GM12801 (cell line): ENCODE results near the gene TGFBR2.

Experiments
- TF ChIP-seq, protein P1 (sequence below): IDR thresholded peaks from one replicate; pipeline ENCODE4 v1.5.1; 2011; ENCODE audit warnings: control low read depth; ENCODE audit not compliant: insufficient read length; ENCODE audit errors: extremely low read depth

TGFBR2 gene

DNA sequence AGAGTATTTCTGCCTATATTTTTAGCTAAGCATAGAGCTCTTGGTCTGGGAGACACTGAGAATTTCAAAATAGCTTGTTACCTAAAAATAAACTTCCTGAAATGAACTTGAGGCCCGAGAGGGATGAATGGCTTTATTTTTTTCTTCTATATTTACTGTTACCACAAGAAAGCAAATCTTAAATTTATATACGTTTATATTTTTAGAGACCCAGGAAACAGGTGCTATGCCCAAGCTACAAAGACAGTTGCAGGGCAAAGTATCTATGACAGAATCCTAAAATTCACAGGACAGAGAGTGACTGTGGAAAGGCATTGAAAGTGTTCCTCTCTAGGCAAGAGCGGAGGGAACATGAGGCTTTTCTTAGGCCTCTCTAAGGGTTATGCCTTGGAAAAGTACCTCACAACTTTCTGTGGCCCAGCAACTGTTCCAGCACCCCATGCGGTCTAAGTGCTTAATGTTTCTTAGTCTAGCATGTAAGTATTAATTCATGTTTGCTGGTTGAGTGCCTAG is 36.5 kb downstream of the TGFBR2 start:
- TF ChIP-seq, protein P1, sequence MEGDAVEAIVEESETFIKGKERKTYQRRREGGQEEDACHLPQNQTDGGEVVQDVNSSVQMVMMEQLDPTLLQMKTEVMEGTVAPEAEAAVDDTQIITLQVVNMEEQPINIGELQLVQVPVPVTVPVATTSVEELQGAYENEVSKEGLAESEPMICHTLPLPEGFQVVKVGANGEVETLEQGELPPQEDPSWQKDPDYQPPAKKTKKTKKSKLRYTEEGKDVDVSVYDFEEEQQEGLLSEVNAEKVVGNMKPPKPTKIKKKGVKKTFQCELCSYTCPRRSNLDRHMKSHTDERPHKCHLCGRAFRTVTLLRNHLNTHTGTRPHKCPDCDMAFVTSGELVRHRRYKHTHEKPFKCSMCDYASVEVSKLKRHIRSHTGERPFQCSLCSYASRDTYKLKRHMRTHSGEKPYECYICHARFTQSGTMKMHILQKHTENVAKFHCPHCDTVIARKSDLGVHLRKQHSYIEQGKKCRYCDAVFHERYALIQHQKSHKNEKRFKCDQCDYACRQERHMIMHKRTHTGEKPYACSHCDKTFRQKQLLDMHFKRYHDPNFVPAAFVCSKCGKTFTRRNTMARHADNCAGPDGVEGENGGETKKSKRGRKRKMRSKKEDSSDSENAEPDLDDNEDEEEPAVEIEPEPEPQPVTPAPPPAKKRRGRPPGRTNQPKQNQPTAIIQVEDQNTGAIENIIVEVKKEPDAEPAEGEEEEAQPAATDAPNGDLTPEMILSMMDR: no peak

DNA sequence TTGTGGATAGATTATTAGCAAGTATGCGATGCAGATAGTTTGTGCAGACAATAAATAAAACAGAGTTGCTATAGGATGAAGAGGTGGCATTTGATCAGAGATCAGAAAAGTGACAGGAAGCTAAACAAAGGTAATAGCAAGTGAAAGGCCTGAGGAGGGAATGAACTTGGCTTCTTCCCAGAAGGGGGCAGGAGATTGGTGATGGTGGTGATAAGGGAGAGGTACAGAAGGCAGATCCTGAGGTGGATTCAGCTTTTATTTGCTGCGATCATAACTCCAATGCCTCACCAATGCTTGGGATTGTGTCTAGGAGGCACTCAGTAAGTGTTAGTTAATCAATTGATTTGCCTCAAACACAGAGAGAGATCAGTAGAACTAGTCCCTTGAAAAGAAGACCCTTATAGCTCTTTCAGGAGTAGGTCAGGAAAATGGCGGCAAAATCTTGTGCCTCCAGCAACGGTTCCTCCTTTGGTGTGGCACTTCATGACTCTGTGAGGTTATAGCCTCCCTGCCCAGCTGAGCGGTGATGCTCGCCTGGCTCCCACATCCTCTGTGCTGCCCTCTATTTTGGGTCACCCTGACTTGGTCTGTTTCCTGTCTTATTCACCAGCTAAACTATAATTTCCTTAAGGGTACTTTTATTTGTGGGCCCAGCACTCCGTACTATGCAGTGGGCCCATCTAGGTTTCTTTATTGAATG is 37.5 kb downstream of the TGFBR2 start:
- TF ChIP-seq, protein P1: no peak

DNA sequence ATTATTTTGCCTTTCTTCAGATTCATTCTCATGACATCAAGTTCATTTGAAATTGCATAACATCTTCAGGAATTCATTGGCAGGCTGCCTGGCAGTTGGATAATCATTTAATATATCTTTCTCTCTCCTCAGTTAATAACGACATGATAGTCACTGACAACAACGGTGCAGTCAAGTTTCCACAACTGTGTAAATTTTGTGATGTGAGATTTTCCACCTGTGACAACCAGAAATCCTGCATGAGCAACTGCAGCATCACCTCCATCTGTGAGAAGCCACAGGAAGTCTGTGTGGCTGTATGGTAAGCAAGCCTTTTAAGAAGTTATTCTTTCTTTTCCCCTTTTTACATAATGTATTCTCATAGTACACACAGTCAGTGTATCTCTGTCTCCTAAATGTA is 38.2 kb downstream of the TGFBR2 start:
- TF ChIP-seq, protein P1: no peak

DNA sequence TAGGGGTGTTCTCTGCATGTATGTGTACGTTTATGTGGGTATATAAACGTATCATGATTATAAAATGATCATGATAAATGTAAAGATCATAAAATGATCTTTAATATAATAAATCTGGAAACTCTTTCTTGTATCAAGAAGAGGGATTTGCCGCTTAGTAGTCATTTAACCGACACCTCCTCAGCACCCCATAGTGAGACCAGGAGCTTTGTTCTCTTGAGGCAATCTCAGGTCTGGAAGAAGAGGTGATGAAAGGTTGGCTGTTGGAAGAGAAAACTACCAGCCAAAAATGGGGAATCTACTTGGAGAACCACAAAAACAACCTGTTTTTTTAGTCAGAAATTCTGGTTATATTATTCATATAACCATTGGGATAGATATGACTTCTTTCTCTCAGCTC is 38.7 kb downstream of the TGFBR2 start:
- TF ChIP-seq, protein P1: no peak

DNA sequence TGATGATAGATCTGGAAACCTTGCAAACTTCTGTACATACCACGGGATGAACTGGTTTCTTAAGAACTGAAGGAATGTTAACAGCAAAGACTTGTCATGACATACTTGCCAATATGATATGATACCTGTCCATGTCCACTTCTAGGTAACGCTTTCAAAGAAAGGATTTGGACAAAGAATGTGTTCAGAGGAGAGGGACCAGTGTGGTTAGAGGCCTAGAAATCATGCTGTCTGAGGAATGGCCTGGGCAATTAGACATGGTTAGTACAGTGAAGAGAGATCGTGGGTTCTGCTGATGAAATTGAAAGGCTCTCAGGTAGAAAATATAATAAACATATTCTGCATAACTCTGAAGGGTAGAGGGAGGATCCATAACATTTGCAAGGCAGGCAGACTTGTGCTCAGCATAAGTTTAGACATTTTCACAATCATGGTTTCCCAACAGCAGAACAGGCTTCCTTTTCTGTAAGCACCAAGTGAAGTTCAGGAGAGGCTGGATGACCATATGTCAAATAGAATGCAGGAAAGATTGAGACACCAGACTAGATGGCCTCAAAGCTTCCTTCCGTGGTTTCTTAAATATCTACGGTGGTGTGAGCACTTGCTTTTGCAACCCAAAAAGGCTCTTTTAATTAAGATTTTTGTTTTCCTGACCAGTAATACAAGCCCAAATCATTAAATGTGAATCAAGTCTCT is 39.9 kb downstream of the TGFBR2 start:
- TF ChIP-seq, protein P1: no peak

DNA sequence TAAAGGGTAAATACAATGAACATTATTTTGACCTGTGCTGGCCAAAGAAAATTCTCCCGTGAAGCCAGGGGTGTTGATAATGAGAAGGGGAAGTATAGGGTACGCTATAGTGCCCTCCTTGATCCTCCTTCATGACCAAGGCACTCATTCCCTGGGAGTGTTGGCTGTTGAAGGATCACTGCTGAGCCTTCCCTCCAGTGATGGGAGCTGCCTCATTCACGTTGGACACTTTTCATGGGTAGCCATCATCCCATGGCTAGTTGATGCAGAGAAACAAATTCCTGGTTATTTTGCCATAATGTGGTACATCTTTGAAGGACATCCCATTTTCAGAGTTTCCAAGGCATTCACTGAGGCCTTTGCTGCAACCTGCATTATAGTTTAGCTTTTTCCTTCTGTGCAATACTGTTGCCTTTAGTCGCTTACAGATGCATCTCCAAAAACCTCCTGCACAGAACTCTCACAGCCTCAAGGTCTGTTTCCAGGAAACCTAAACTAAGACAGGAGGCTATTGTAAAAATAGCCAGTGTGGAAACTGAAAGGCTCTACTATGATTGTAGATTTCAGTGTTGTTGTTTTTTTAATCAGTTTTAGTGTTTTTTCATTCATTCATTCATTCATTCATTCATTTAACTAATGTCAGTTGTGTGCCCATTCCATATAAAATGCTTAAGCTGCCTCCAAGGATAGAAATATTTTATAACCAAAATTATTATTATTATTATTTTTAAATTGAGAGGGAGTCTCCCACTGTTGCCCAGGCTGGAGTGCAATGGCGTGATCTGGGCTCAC is 40.8 kb downstream of the TGFBR2 start:
- TF ChIP-seq, protein P1: no peak
